NCI-H2081 treated with DMSO at 0.1 percent for 48 hours (cell line): ENCODE measurements around the gene PLIN4.

Source experiments
- DNase-seq: peaks from one replicate; lab custom pipeline; 2025; lab: John Stamatoyannopoulos, UW

Gene PLIN4

DNA sequence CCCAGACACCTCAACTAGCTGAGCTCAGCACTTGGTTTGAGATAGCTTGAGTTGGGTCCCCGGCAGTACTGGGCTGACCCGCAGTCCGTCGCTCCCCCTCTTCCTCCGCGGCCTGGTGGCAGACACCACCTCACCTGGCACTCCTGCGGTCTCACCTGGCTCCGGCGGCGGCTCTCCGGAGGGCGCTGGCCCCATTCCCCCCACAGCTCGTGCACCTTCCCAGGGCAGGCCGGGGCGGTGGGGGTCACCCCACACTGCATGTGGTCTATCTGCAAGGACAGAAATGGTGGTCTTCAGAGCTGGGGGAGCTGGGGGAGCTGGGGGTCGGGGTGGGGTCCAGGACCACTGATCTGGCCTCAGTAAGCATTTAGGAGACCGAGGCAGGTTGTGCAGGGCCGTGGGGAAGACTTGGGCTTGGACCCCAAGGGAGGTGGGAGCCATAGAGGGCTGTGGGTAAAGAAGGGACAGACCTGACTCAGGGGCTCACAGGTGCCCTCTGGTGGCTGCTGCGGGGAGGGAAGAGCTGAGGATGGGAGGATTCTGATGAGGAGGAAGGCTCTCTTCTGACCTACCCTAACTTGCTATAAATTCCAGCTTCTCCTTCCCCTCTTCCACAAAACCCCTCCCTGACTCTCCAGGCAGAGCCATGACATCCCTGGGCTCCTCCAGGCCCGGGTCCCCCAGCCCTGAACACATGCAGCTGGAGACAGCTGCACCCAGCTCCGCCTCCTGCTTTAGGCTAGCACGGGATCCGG lies 6.7 kb upstream of the PLIN4 start:
- no peak for DNase-seq

DNA sequence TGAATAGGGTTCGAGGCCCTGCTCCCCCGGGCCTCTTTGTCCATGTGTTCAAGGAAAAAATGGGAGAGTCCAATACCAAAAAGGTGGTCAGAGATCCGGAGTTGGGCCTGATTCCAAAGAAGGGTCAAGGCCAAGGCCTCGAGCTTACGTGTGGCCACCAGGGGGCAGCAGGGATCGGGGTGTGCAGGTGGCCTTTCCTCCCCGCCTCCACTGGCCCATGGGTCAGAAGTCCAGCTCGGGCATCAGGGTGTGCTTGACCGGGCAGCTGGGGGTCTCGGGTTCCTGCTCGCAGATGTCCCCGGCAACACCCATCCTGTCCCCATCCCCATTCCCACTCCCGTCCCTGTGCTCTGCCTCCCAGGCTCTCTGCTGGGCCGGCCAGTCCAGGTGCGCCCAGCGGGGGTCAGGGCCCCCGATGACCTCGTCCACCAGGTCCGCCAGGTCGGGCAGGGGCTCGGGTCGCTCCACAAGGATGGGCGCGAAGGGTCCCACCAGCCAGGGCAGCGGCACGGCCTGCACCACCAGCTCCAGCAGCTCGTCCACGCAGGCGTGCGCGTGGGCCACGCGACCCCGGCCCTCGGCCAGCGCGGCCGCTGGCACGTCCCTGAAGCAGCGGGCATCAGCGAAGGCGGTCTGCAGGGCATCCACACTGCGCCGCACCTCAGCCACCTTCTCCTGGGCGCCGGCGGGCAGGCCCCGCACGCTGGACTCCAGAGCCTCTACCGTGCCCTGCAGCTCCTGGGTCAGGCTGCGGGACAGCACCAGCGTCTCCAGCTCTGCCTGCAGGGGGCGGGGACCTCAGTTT lies 5.2 kb upstream of the PLIN4 start:
- DNase-seq, result no peak

GRCh38 chr19:4522291-4523002 lies 4.2 kb upstream of the PLIN4 start:
- no peak for DNase-seq

GRCh38 chr19:4521888-4522242 lies 3.6 kb upstream of the PLIN4 start:
- DNase-seq, result no peak

GRCh38 chr19:4521170-4521887 lies 3.0 kb upstream of the PLIN4 start:
- DNase-seq, result no peak

DNA sequence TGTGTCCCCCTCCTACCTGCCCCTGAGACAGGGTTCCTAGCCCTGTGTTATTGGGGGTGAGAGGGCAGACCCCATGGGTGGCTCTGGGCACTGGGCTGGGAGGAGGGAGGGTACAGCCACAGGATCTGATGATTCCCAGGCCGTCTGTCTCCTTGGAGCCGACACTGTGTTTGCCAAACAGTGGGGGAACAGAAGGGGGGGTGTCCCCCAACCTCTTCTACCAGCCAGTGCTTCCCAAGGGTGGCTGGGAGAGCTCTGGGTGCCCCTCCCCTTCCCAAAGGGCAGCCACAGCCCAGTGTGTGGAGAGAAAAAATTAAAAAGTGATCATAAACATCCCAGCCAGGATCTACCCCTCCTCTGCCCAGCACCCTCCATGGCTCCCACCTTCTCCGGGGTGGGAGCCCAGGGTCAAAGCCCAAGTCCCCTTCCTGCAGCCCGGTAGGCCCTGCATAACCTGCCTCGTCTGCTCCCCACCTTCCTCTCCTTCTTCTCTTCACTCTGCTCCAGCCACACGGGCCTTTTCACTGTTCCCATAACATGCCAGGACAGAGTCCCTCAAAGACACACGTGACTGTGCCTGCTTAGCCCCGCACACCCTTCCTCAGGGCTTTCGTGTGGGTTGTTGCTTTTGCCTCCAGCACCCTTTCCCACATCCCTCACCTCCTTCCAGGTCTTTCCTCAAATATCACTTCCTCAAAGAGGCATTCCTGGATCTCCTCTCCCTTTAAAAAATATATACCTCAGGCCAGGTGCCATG lies 1.4 kb upstream of the PLIN4 start:
- DNase-seq, result no peak

GRCh38 chr19:4519172-4519496 lies 848 bp upstream of the PLIN4 start:
- no peak for DNase-seq

- no peak for DNase-seq
These were observed 732 bp downstream of the PLIN4 start for GRCh38 chr19:4517451-4518057.

DNA sequence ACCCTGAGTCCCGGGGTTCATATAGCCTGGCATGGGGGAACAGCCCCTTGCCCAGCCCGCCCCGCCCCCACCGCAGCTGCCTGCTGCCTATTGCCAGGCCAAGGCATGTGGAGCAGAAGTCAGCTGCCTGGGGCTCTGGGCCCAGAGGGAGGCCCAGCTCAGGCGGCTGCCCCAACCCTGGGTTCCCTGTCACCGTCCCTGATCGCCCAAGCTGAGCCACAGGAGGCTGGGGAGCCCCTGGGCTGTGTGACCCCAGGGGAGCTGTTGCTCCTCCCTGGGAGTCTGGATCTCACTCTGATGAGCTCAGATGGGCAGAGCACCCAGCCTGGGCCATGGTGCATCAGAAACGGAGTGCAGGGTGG lies 1.4 kb downstream of the PLIN4 start:
- DNase-seq, result no peak

- DNase-seq, result no peak
These were observed 1.9 kb downstream of the PLIN4 start for GRCh38 chr19:4516199-4516938.

- no peak for DNase-seq
These were observed 2.6 kb downstream of the PLIN4 start for GRCh38 chr19:4515732-4516131.

DNA sequence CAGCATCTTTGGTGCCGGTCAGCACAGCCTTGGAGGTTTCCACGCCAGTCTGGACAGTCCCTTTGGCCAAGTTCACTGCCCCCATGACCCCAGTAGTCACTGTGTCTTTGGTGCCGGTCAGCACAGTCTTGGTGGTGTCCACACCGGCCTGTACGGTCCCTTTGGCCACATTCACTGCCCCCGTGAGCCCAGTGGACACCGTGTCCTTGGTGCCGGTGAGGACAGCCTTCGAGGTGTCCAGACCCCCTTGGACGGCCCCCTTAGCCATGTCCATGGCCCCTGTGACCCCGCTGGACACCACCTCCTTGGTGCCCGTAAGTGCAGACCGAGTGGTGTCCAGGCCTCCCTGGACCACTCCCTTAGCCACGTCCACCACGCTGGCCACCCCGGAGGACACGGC lies 5.0 kb downstream of the PLIN4 start:
- DNase-seq, result no peak

DNA sequence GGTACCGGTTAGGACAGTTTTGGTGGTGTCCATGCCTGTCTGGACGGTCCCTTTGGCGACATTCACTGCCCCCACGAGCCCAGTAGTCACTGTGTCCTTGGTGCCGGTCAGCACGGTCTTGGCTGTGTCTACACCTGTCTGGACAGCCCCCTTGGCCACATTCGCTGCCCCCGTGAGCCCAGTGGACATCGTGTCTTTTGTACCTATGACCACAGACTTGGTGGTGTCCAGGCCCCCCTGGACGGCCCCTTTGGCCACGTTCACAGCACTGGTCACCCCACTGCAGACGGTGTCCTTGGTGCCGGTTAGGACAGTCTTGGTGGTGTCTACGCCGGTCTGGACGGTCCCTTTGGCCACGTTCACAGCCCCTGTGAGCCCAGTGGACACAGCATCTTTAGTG lies 6.2 kb downstream of the PLIN4 start:
- no peak for DNase-seq

DNA sequence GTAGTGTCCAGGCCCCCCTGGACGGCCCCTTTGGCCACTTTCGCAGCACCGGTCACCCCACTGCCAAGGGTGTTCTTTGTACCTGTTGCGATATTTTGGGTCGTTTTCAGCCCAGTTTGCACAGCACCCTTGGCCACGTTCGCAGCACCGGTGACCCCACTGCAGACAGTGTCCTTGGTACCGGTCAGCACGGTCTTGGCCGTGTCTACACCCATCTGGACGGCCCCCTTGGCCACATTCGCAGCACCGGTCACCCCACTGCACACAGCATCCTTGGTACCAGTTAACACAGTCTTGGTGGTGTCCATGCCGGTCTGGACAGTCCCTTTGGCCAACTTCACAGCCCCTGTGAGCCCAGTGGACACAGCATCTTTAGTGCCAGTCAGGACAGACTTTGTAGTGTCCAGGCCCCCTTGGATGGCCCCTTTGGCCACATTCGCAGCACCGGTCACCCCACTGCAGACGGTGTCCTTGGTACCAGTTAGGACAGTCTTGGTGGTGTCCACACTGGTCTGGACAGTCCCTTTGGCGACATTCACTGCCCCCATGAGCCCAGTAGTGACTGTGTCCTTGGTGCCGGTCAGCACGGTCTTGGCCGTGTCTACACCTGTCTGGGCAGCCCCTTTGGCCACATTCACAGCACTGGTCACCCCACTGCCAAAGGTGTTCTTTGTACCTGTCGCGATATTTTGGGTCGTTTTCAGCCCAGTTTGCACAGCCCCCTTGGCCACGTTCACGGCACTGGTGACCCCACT lies 6.8 kb downstream of the PLIN4 start:
- DNase-seq, result no peak

- DNase-seq, result no peak
These were observed 7.6 kb downstream of the PLIN4 start for GRCh38 chr19:4510435-4511255.

- no peak for DNase-seq
These were observed 9.6 kb downstream of the PLIN4 start for GRCh38 chr19:4508698-4509097.

GRCh38 chr19:4507804-4508203 lies 10.5 kb downstream of the PLIN4 start:
- DNase-seq, result no peak

- DNase-seq, result no peak
These were observed 11.2 kb downstream of the PLIN4 start for GRCh38 chr19:4507150-4507452.

- DNase-seq, result no peak
These were observed 11.7 kb downstream of the PLIN4 start for GRCh38 chr19:4506449-4507149.
